Heart left ventricle (tissue), 16 donors: ENCODE measurements around the gene VSIG10. TPM values are rescaled to one million over a fixed set of nuclear protein-coding genes. Genes with fewer than 3 reads are reported as not detected.
"Not testable (repeated sequence)": the region's sequence is repeated elsewhere in the genome, so short reads cannot be mapped to it uniquely, and the experiment has no call there.

ENCODE experiments used
- ATAC-seq, 4 donors: fragments of 200-7000 bp; cut with Tn5 transposase; one replicate each; pipeline ENCODE4 v1.9.1; 2020 to 2022; ENCODE audit warnings: moderate library complexity in 4 of 4, mild to moderate bottlenecking in 3 of 4, moderate number of reproducible peaks in 1 of 4
- DNase-seq, 5 donors: peaks; one replicate each; pipeline ENCODE4 v3.0.0-alpha.2; 2020
- H3K27ac ChIP-seq, 12 donors: fragments of 200-600 bp; sonication (generic) in 4 of 12; one replicate each; pipeline versions ENCODE4 v1.5.0 to v1.8.0; 2016 to 2022; ENCODE audit warnings: mild to moderate bottlenecking in 2 of 12
- H3K27me3 ChIP-seq, 9 donors: fragments of 200-600 bp; sonication (generic) in 2 of 9; one replicate each; pipeline versions ENCODE4 v1.5.1 to v1.8.0; 2016 to 2022; ENCODE audit warnings: mild to moderate bottlenecking in 3 of 9
- H3K36me3 ChIP-seq, 9 donors: fragments of 200-600 bp; sonication (generic) in 2 of 9; one replicate each; pipeline versions ENCODE4 v1.5.0 to v1.8.0; 2018 to 2022; ENCODE audit warnings: mild to moderate bottlenecking in 2 of 9
- H3K4me1 ChIP-seq, 12 donors: fragments of 200-600 bp; sonication (generic) in 4 of 12; one replicate each; pipeline versions ENCODE4 v1.5.0 to v1.8.0; 2016 to 2022; ENCODE audit warnings: mild to moderate bottlenecking in 3 of 12
- H3K4me3 ChIP-seq, 12 donors: fragments of 200-600 bp; sonication (generic) in 4 of 12; one replicate each; pipeline versions ENCODE4 v1.5.0 to v1.8.0; 2017 to 2022; ENCODE audit warnings: mild to moderate bottlenecking in 9 of 12, moderate library complexity in 4 of 12
- H3K9me3 ChIP-seq, 12 donors: fragments of 200-600 bp; sonication (generic) in 4 of 12; one replicate each; pipeline versions ENCODE4 v1.5.0 to v1.8.0; 2016 to 2022; ENCODE audit warnings: mild to moderate bottlenecking in 1 of 12
- CTCF ChIP-seq, 12 donors: fragments of 200-600 bp; sonication (generic) in 4 of 12; IDR thresholded peaks; one replicate each; pipeline versions ENCODE4 v1.5.0 to v1.8.0; 2018 to 2022; ENCODE audit warnings: antibody characterized with exemption in 12 of 12, mild to moderate bottlenecking in 5 of 12
- POLR2A ChIP-seq, 2 donors: fragments of 450-650 bp; IDR thresholded peaks; one replicate each; pipeline ENCODE4 v1.6.1; 2017; ENCODE audit warnings: antibody characterized with exemption in 2 of 2, mild to moderate bottlenecking in 2 of 2, moderate library complexity in 2 of 2
- WGBS, 4 donors: extraction: QIAGEN DNeasy Blood & Tissue Kit in 2 of 4; methylation state at CpG; one replicate each; pipeline versions ENCODE4 v1.1.5 to v1.1.7; 2013 to 2018; 5-methylcytosine and 5-hydroxymethylcytosine counted together
- intact Hi-C, 10 donors: fragments of 100-400 bp; cut with DNase I; formaldehyde crosslinking; loops; one replicate each; pipeline versions ENCODE4 v1.11.1 to v1.14.2; 2022
- polyA plus RNA-seq, 2 donors: library from polyadenylated mRNA; stranded (reverse); fragments of 200-250 nt; gene quantifications; one replicate each; pipeline ENCODE4 v1.2.3, GENCODE V29; 2013
- total RNA-seq, 9 donors: library from RNA; depleted of rRNA in 2 of 9; stranded (reverse); fragments of >200 nt in 2 of 9; fragmentation: NEBNext Ultra II Directional in 3 of 9; extraction: Animal tissue kit (Norgen Biotek cat#: 25700) in 3 of 9; gene quantifications; one replicate each; pipeline versions ENCODE4 v1.1.0 to v1.2.4, GENCODE V29; 2016 to 2023
- donor health status: ischemic (EF 13 %, LVEDD 7.1; RV severe dilation, severe dysfunction).
- donor health status: healthy with polysubstance abuse.
- donor health status: DM: no; HTN: yes; CAD: no.
- donor health status: DM: no; HTN: no; CAD: no.
- donor health status: ischemic (EF 25% LVEDD 6.9; RV normal size, moderate dysfunction).
- donor health status: ischemic (EF 25% LVEDD 5.7; RV mildly dilated, moderate dysfunction).
- donor health status: healthy.
- donor health status: DM: yes; HTN: yes; CAD: no.
- donor health status: ischemic (EF 35%, LVEDD 5.7; RV mildly dilated, moderate dysfunction).
- donor health status: nonischemic (EF 11% LVEDD 7.7; RV severe dilation, severe dysfunction).
- donor health status: DM: yes; HTN: yes; CAD: no.
- donor health status: PGD.
- donor health status: ischemic (EF 29% LVEDD 5.4; RV normal size, mild dysfunction).
- donor health status: nonischemic (EF 23%, LVEDD 6.1; RV moderate dilation, normal function).

Gene VSIG10
- total and polyA plus RNA-seq, 11 donors, result 6.3 to 17.7 (median 10.7) TPM

DNA sequence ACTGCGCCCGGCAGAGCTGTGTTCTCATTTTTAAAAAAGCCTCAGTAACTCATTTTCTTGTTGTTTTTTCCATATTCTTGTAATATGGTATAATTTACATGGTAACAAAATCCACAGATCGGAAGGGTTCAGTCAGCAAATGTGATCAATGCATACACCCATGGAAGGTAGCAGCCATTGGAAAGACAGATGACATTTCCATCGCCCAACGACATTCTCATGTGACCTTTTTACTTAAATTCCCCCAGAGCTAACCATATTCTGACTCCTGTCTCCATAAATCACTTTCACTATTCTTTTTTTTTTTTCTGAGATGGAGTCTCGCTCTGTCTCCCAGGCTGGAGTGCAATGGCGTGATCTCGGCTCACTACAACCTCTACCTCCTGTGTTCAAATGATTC is 37.0 kb upstream of the VSIG10 start:
- H3K27ac ChIP-seq, result no peak overlapping the region
- TF ChIP-seq POLR2A (IDR thresholded peaks at IDR 0.05) (no peak), CTCF (IDR thresholded peaks at IDR 0.05) (no peak)
- H3K9me3 ChIP-seq, result no peaks in the 10 kb centered on the region
- H3K4me3 ChIP-seq, result no peak overlapping the region
- intact Hi-C loops, result no loop called here
- H3K36me3 ChIP-seq, result peaks cover 0 to 82% (median 75%) of the 10 kb centered on the region in 9 donors
- 96 to 98% (median 96%) methylated on average over 8 of the region's 8 CpGs for WGBS, 4 donors
- DNase-seq (no peak), ATAC-seq (no peak)
- no peaks in the 10 kb centered on the region for H3K27me3 ChIP-seq
- peaks cover 0 to 34% (median 16%) of the 10 kb centered on the region in 12 donors for H3K4me1 ChIP-seq

DNA sequence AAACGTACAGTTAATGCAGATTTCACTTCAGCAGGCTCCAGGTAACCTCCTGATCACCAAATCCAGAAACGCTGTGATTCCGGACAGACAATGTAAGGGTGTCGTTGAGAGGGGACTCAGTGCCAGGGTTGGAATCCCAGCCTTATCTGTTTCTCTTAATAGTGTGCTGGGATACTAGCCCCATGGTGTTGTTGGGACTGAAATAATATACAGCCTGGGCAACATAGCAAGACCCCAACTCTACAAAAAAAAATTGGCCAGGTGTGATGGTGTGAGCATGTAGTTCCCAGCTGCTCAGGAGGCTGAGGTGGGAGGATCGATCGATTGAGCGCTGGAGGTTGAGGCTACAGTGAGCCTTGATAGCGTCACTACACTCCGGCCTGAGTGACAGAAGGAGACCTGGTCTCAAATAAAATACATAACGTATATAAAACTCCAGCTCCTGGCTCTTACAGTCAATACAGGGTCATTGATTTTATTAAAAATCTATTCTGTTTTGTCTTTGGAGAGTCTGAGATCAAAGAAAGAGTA is 33.4 kb upstream of the VSIG10 start:
- ATAC-seq (no peak), DNase-seq (no peak)
- peaks cover 0 to 36% (median 16%) of the 10 kb centered on the region in 12 donors for H3K4me1 ChIP-seq
- H3K27me3 ChIP-seq, result no peaks in the 10 kb centered on the region
- H3K4me3 ChIP-seq, result peak overlapping the region in 11 of 12 donors; percentile 69 to 98 (median 85)
- peak overlapping the region in 11 of 12 donors; percentile 77 to 92 (median 86) for H3K27ac ChIP-seq
- TF ChIP-seq CTCF (IDR thresholded peaks at IDR 0.05) (no peak), POLR2A (IDR thresholded peaks at IDR 0.05) (no peak)
- intact Hi-C loops, result loop anchor here in 3 of 10 donors (5.0 to 10.0 kb wide), 3 partner anchors 45 to 262 kb away; partner anchors contain the start of gene TAOK3 (in 1 of the 3)
- WGBS, 4 donors, result 69 to 80% (median 74%) methylated on average over 10 of the region's 10 CpGs
- H3K9me3 ChIP-seq, result no peaks in the 10 kb centered on the region
- peaks cover 0 to 46% (median 42%) of the 10 kb centered on the region in 9 donors for H3K36me3 ChIP-seq

- H3K4me1 ChIP-seq, result peaks cover 0 to 36% (median 16%) of the 10 kb centered on the region in 12 donors
- intact Hi-C loops, result loop anchor here in 3 of 10 donors (5.0 to 10.0 kb wide), 3 partner anchors 46 to 262 kb away; partner anchors contain the start of gene TAOK3 (in 1 of the 3)
- ATAC-seq, result peak in 3 of 4 donors; percentile 33 to 60 (median 38)
- no peaks in the 10 kb centered on the region for H3K27me3 ChIP-seq
- 1 to 2% (median 1%) methylated on average over 11 to 29 of the region's 29 CpGs for WGBS, 4 donors
- H3K4me3 ChIP-seq, result peak overlapping the region; percentile 69 to 98 (median 87)
- peaks cover 0 to 40% (median 36%) of the 10 kb centered on the region in 9 donors for H3K36me3 ChIP-seq
- DNase-seq, result peak; percentile 36 to 74 (median 59)
- TF ChIP-seq POLR2A (IDR thresholded peaks at IDR 0.05) (no peak), CTCF (IDR thresholded peaks at IDR 0.05) (no peak)
- no peaks in the 10 kb centered on the region for H3K9me3 ChIP-seq
- H3K27ac ChIP-seq, result peak overlapping the region; percentile 63 to 92 (median 86)
Measured at GRCh38 chr12:118136559-118137003, 32.8 kb upstream of the VSIG10 start.

GRCh38 chr12:118135788-118136558 is 32.2 kb upstream of the VSIG10 start, which contains the start of gene PEBP1:
Gene PEBP1, plus strand, starts transcription at chr12:118136124. Its CDS starts 86 bp downstream, at chr12:118136210.
- H3K27me3 ChIP-seq, result no peaks in the 10 kb centered on the region
- TF ChIP-seq POLR2A (IDR thresholded peaks at IDR 0.05) (peak in 1 of 2 donors; percentile 87), CTCF (IDR thresholded peaks at IDR 0.05) (peak in 1 of 12 donors; percentile 25)

GRCh38 chr12:118129436-118129835 is 25.6 kb upstream of the VSIG10 start:
- H3K27me3 ChIP-seq, H3K27ac ChIP-seq, H3K4me3 ChIP-seq, DNase-seq, H3K36me3 ChIP-seq, H3K9me3 ChIP-seq, intact Hi-C loops, ATAC-seq, H3K4me1 ChIP-seq: not testable (repeated sequence)
- 97 to 98% (median 97%) methylated on average over 5 of the region's 5 CpGs for WGBS, 4 donors

More at GRCh38 chr12:118135788-118136558, 32.2 kb upstream of the VSIG10 start, which contains the start of gene PEBP1:
- Histone ChIP-seq H3K9me3 (no peaks in the 10 kb centered on the region), H3K4me1 (peaks cover 0 to 36% (median 16%) of the 10 kb centered on the region in 12 donors), H3K4me3 (peak within 1 kb of the TSS; percentile 69 to 98 (median 87)), H3K27ac (peak within 1 kb of the TSS; percentile 63 to 92 (median 86)), H3K36me3 (peaks cover 0 to 34% (median 30%) of the 10 kb centered on the region in 9 donors)
- intact Hi-C loops, result loop anchor here in 3 of 10 donors (5.0 to 10.0 kb wide), 3 partner anchors 46 to 261 kb away; partner anchors contain the start of gene TAOK3 (in 1 of the 3)
- DNase-seq (peak; percentile 94 to 98 (median 96)), ATAC-seq (peak; percentile 95 to 99 (median 99))
- 0 to 1% (median 1%) methylated on average over 18 to 70 of the region's 70 CpGs for WGBS, 4 donors
